Measurements from ENCODE around the gene AFAP1L1.

AFAP1L1 gene

GRCh38 chr5:149344151-149344550 is 72.5 kb downstream of the AFAP1L1 start:
- DNase-seq (ENCODE audit: low read depth in 2 of 3, low spot score in 1 of 3): no peak

GRCh38 chr5:149345147-149345891 is 73.7 kb downstream of the AFAP1L1 start, which contains the start of gene GRPEL2:
Gene GRPEL2, plus strand, starts transcription at chr5:149345499. Its CDS starts 41 bp downstream, at chr5:149345540.
- DNase-seq (ENCODE audit: low read depth in 2 of 3, low spot score in 1 of 3): peak; percentile 86 to 95 (median 93)

GRCh38 chr5:149345892-149346222 is 74.2 kb downstream of the AFAP1L1 start:
- DNase-seq (ENCODE audit: low read depth in 2 of 3, low spot score in 1 of 3): no peak

GRCh38 chr5:149348518-149348917 is 76.9 kb downstream of the AFAP1L1 start:
- no peak for DNase-seq (ENCODE audit: low read depth in 2 of 3, low spot score in 1 of 3)

GRCh38 chr5:149349382-149349781 is 77.7 kb downstream of the AFAP1L1 start:
- DNase-seq (ENCODE audit: low read depth in 2 of 3, low spot score in 1 of 3): no peak

GRCh38 chr5:149352169-149352568 is 80.5 kb downstream of the AFAP1L1 start:
- no peak for DNase-seq (ENCODE audit: low read depth in 2 of 3, low spot score in 1 of 3)

GRCh38 chr5:149353911-149354310 is 82.3 kb downstream of the AFAP1L1 start:
- DNase-seq (ENCODE audit: low read depth in 2 of 3, low spot score in 1 of 3): no peak

- DNase-seq (ENCODE audit: low read depth in 2 of 3, low spot score in 1 of 3): no peak
These were observed 84.0 kb downstream of the AFAP1L1 start for GRCh38 chr5:149355688-149356087.

GRCh38 chr5:149356391-149356790 is 84.7 kb downstream of the AFAP1L1 start:
- DNase-seq (ENCODE audit: low read depth in 2 of 3, low spot score in 1 of 3): no peak

GRCh38 chr5:149357370-149358293 is 86.0 kb downstream of the AFAP1L1 start, which contains the start of gene PCYOX1L:
Gene PCYOX1L, plus strand, starts transcription at chr5:149358046. Its CDS starts 23 bp downstream, at chr5:149358069.
- DNase-seq (ENCODE audit: low read depth in 2 of 3, low spot score in 1 of 3): peak; percentile 75 to 98 (median 95)

GRCh38 chr5:149358294-149358651 is 86.6 kb downstream of the AFAP1L1 start:
- no peak for DNase-seq (ENCODE audit: low read depth in 2 of 3, low spot score in 1 of 3)

GRCh38 chr5:149358868-149359495 is 87.3 kb downstream of the AFAP1L1 start:
- no peak for DNase-seq (ENCODE audit: low read depth in 2 of 3, low spot score in 1 of 3)

- no peak for DNase-seq (ENCODE audit: low read depth in 2 of 3, low spot score in 1 of 3)
These were observed 88.6 kb downstream of the AFAP1L1 start for GRCh38 chr5:149360272-149360671.

GRCh38 chr5:149362541-149362940 is 90.9 kb downstream of the AFAP1L1 start:
- DNase-seq (ENCODE audit: low read depth in 2 of 3, low spot score in 1 of 3): no peak

GRCh38 chr5:149363358-149363757 is 91.7 kb downstream of the AFAP1L1 start:
- no peak for DNase-seq (ENCODE audit: low read depth in 2 of 3, low spot score in 1 of 3)

GRCh38 chr5:149363936-149364335 is 92.3 kb downstream of the AFAP1L1 start:
- no peak for DNase-seq (ENCODE audit: low read depth in 2 of 3, low spot score in 1 of 3)

GRCh38 chr5:149364719-149365118 is 93.1 kb downstream of the AFAP1L1 start:
- no peak for DNase-seq (ENCODE audit: low read depth in 2 of 3, low spot score in 1 of 3)

GRCh38 chr5:149365418-149365817 is 93.8 kb downstream of the AFAP1L1 start:
- no peak for DNase-seq (ENCODE audit: low read depth in 2 of 3, low spot score in 1 of 3)

GRCh38 chr5:149366169-149366729 is 94.6 kb downstream of the AFAP1L1 start:
- DNase-seq (ENCODE audit: low read depth in 2 of 3, low spot score in 1 of 3): no peak

- peak in 2 of 3 donors; percentile 42 to 54 for DNase-seq (ENCODE audit: low read depth in 2 of 3, low spot score in 1 of 3)
These were observed 95.8 kb downstream of the AFAP1L1 start for GRCh38 chr5:149367249-149367971.

All from stimulated activated CD4-positive, alpha-beta T cell treated with anti-CD3 and anti-CD28 coated beads, Interleukin-12 subunit alpha, Interleukin-12 subunit beta, amount 100 ng/mL, for 48 hours (primary cell).